ENCODE measurements around the gene RBM10. TPM values are rescaled to one million over a fixed set of nuclear protein-coding genes. Genes with fewer than 3 reads are reported as not detected.

Gene RBM10
- total RNA-seq, 1 donor from 2014 or later: 74.6 TPM

GRCh38 chrX:47233333-47234113 is 88.5 kb downstream of the RBM10 start:
- H3K4me1 Mint-ChIP-seq (ENCODE audit: low read depth, unreplicated experiment): peaks cover 6% of the 10 kb centered on the region
- H3K4me3 Mint-ChIP-seq (ENCODE audit: unreplicated experiment): peak overlapping the region; percentile 99
- DNase-seq: peak; percentile 85
- peaks cover 3% of the 10 kb centered on the region for H3K9me3 Mint-ChIP-seq (ENCODE audit: unreplicated experiment)
- peaks cover 3% of the 10 kb centered on the region for H3K27me3 Mint-ChIP-seq (ENCODE audit: unreplicated experiment)
- H3K27ac Mint-ChIP-seq (ENCODE audit: unreplicated experiment): peak overlapping the region; percentile 100
- TF ChIP-seq, protein P1, sequence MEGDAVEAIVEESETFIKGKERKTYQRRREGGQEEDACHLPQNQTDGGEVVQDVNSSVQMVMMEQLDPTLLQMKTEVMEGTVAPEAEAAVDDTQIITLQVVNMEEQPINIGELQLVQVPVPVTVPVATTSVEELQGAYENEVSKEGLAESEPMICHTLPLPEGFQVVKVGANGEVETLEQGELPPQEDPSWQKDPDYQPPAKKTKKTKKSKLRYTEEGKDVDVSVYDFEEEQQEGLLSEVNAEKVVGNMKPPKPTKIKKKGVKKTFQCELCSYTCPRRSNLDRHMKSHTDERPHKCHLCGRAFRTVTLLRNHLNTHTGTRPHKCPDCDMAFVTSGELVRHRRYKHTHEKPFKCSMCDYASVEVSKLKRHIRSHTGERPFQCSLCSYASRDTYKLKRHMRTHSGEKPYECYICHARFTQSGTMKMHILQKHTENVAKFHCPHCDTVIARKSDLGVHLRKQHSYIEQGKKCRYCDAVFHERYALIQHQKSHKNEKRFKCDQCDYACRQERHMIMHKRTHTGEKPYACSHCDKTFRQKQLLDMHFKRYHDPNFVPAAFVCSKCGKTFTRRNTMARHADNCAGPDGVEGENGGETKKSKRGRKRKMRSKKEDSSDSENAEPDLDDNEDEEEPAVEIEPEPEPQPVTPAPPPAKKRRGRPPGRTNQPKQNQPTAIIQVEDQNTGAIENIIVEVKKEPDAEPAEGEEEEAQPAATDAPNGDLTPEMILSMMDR (IDR thresholded peaks at IDR 0.05; ENCODE audit: partially characterized antibody, unreplicated experiment): no peak
- no peaks in the 10 kb centered on the region for H3K36me3 Mint-ChIP-seq (ENCODE audit: unreplicated experiment)

GRCh38 chrX:47234583-47234982 is 89.6 kb downstream of the RBM10 start:
- Mint-ChIP-seq H3K27me3 (ENCODE audit: unreplicated experiment) (peaks cover 3% of the 10 kb centered on the region), H3K9me3 (ENCODE audit: unreplicated experiment) (peaks cover 3% of the 10 kb centered on the region)
- TF ChIP-seq, protein P1 (IDR thresholded peaks at IDR 0.05; ENCODE audit: partially characterized antibody, unreplicated experiment): no peak

DNA sequence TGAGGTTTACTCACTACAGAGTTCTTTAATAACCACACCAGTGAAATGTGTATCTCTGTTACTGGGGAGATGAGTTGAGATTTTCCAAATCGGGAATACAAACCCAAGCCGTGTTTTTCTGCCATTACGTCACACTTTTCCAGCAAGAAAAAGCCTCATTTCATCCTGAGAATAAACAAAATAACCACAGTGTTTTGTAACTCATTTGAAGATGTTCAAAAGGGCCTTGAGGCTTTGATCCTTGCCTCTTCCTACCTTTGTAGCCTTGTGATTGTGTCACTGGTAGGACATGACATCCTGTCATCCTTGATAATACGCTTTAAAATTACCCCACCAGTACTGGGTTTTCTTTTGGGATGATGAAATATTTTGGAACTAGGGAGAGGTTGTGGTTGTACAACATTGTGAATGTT is 90.7 kb downstream of the RBM10 start:
- no peaks in the 10 kb centered on the region for H3K36me3 Mint-ChIP-seq (ENCODE audit: unreplicated experiment)
- peak overlapping the region; percentile 47 for H3K4me3 Mint-ChIP-seq (ENCODE audit: unreplicated experiment)
- H3K27me3 Mint-ChIP-seq (ENCODE audit: unreplicated experiment): peaks cover 3% of the 10 kb centered on the region
- H3K9me3 Mint-ChIP-seq (ENCODE audit: unreplicated experiment): peaks cover 3% of the 10 kb centered on the region
- peaks cover 6% of the 10 kb centered on the region for H3K4me1 Mint-ChIP-seq (ENCODE audit: low read depth, unreplicated experiment)
- DNase-seq: no peak
- peak overlapping the region; percentile 34 for H3K27ac Mint-ChIP-seq (ENCODE audit: unreplicated experiment)
- TF ChIP-seq, protein P1 (IDR thresholded peaks at IDR 0.05; ENCODE audit: partially characterized antibody, unreplicated experiment): no peak

More at GRCh38 chrX:47234583-47234982, 89.6 kb downstream of the RBM10 start:
- peak overlapping the region; percentile 70 for H3K27ac Mint-ChIP-seq (ENCODE audit: unreplicated experiment)
- H3K4me3 Mint-ChIP-seq (ENCODE audit: unreplicated experiment): peak overlapping the region; percentile 99
- no peaks in the 10 kb centered on the region for H3K36me3 Mint-ChIP-seq (ENCODE audit: unreplicated experiment)
- DNase-seq: no peak
- peaks cover 6% of the 10 kb centered on the region for H3K4me1 Mint-ChIP-seq (ENCODE audit: low read depth, unreplicated experiment)

Other genes starting within 250 kb of the RBM10 start
- gene JADE3, start 232.8 kb upstream of the RBM10 start, total RNA-seq (ENCODE audit: unreplicated experiment): 14.0 TPM
- 2.7 TPM for gene RGN, start 66.8 kb upstream of the RBM10 start, total RNA-seq (ENCODE audit: unreplicated experiment)
- 161 TPM for gene NDUFB11, start 519 bp upstream of the RBM10 start, total RNA-seq (ENCODE audit: unreplicated experiment)
- 503 TPM for gene UBA1, start 48.6 kb downstream of the RBM10 start, total RNA-seq (ENCODE audit: unreplicated experiment)
- gene CDK16, start 73.5 kb downstream of the RBM10 start, total RNA-seq (ENCODE audit: unreplicated experiment): 181 TPM
- 190 TPM for gene USP11, start 87.8 kb downstream of the RBM10 start, total RNA-seq (ENCODE audit: unreplicated experiment)
- gene ZNF157, start 225.4 kb downstream of the RBM10 start, total RNA-seq (ENCODE audit: unreplicated experiment): 2.9 TPM

Measured in glutamatergic neuron (in vitro differentiated cells).